ENCODE measurements around the gene SUSD6. TPM values are rescaled to one million over a fixed set of nuclear protein-coding genes. Genes with fewer than 3 reads are reported as not detected.

The SUSD6 gene
- total and polyA plus RNA-seq, 2 experiments from 2014 or later = 2.8 to 3.4 TPM

GRCh38 chr14:69726761-69727511 lies 115.5 kb downstream of the SUSD6 start:
- no peaks in the 10 kb centered on the region; the same call in 2 of the 3 replicates for H3K36me3 Mint-ChIP-seq (ENCODE audit: low read depth)

GRCh38 chr14:69727860-69728259 lies 116.5 kb downstream of the SUSD6 start:
- H3K27ac ChIP-seq (ENCODE audit: low read depth) = no peak overlapping the region
- no peaks in the 10 kb centered on the region for H3K36me3 ChIP-seq (ENCODE audit: insufficient read depth)
- H3K4me3 ChIP-seq = no peak overlapping the region
- H3K27ac Mint-ChIP-seq = no peak overlapping the region
- 0 out of 2 replicates have a peak, but pooled peaks cover 3% of the 10 kb centered on the region for H3F3A ChIP-seq (replicated peaks; ENCODE audit: low read depth)
- no peak for DNase-seq (ENCODE audit: low spot score)
- no peak for ATAC-seq
- H3K79me2 ChIP-seq (replicated peaks; ENCODE audit: insufficient read depth) = no peaks in the 10 kb centered on the region
- H2AFZ ChIP-seq = peak overlapping the region; percentile 98
- H3K4me1 Mint-ChIP-seq = peaks cover 2% of the 10 kb centered on the region; the same call in 1 of the 3 replicates
- H3K4me2 ChIP-seq = no peak overlapping the region
- H4K20me1 ChIP-seq (replicated peaks; ENCODE audit: insufficient read depth) = no peaks in the 10 kb centered on the region
- no peaks in the 10 kb centered on the region for H3K4me1 ChIP-seq (ENCODE audit: insufficient read depth)
- no peak overlapping the region for H3K4me3 Mint-ChIP-seq
- H3K9me2 ChIP-seq (ENCODE audit: insufficient read depth) = no peaks in the 10 kb centered on the region
- H3K9me3 Mint-ChIP-seq = no peaks in the 10 kb centered on the region
- no peaks in the 10 kb centered on the region; the same call in 2 of the 3 replicates for H3K36me3 Mint-ChIP-seq (ENCODE audit: low read depth)
- H3K27me3 Mint-ChIP-seq (ENCODE audit: insufficient read depth, low read depth, poor library complexity) = no peaks in the 10 kb centered on the region
- peaks cover 11% of the 10 kb centered on the region; the same call in 1 of the 2 replicates for H3K27me3 ChIP-seq (ENCODE audit: insufficient read depth)
- TF ChIP-seq, protein P1, sequence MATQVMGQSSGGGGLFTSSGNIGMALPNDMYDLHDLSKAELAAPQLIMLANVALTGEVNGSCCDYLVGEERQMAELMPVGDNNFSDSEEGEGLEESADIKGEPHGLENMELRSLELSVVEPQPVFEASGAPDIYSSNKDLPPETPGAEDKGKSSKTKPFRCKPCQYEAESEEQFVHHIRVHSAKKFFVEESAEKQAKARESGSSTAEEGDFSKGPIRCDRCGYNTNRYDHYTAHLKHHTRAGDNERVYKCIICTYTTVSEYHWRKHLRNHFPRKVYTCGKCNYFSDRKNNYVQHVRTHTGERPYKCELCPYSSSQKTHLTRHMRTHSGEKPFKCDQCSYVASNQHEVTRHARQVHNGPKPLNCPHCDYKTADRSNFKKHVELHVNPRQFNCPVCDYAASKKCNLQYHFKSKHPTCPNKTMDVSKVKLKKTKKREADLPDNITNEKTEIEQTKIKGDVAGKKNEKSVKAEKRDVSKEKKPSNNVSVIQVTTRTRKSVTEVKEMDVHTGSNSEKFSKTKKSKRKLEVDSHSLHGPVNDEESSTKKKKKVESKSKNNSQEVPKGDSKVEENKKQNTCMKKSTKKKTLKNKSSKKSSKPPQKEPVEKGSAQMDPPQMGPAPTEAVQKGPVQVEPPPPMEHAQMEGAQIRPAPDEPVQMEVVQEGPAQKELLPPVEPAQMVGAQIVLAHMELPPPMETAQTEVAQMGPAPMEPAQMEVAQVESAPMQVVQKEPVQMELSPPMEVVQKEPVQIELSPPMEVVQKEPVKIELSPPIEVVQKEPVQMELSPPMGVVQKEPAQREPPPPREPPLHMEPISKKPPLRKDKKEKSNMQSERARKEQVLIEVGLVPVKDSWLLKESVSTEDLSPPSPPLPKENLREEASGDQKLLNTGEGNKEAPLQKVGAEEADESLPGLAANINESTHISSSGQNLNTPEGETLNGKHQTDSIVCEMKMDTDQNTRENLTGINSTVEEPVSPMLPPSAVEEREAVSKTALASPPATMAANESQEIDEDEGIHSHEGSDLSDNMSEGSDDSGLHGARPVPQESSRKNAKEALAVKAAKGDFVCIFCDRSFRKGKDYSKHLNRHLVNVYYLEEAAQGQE (IDR thresholded peaks at IDR 0.05; ENCODE audit: unreplicated experiment) = no peak
- TF ChIP-seq STAT1 (IDR thresholded peaks at IDR 0.05; ENCODE audit: unreplicated experiment) (no peak), ZNF462 (CRISPR knock-in tag; IDR thresholded peaks at IDR 0.05) (no peak), JUNB (IDR thresholded peaks at IDR 0.05; ENCODE audit: unreplicated experiment) (no peak), EZH2 (IDR thresholded peaks at IDR 0.05; ENCODE audit: low read depth, unreplicated experiment) (no peak), EZH2phosphoT487 (IDR thresholded peaks at IDR 0.05; ENCODE audit: unreplicated experiment) (no peak)

More at GRCh38 chr14:69726761-69727511, 115.5 kb downstream of the SUSD6 start:
- H3K4me1 Mint-ChIP-seq = peaks cover 2% of the 10 kb centered on the region; the same call in 1 of the 3 replicates
- Histone ChIP-seq H3K9me2 (ENCODE audit: insufficient read depth) (no peaks in the 10 kb centered on the region), H2AFZ (peak overlapping the region; percentile 98), H3K27me3 (ENCODE audit: insufficient read depth) (peaks cover 11% of the 10 kb centered on the region; the same call in 1 of the 2 replicates), H3K36me3 (ENCODE audit: insufficient read depth) (no peaks in the 10 kb centered on the region), H3K4me1 (ENCODE audit: insufficient read depth) (no peaks in the 10 kb centered on the region), H3K4me3 (peak overlapping the region; percentile 54), H3K79me2 (replicated peaks; ENCODE audit: insufficient read depth) (no peaks in the 10 kb centered on the region), H3K4me2 (peak overlapping the region; percentile 77), H3K27ac (ENCODE audit: low read depth) (no peak overlapping the region), H3F3A (replicated peaks; ENCODE audit: low read depth) (0 out of 2 replicates have a peak, but pooled peaks cover 3% of the 10 kb centered on the region), H4K20me1 (replicated peaks; ENCODE audit: insufficient read depth) (no peaks in the 10 kb centered on the region)
- ATAC-seq (peak; percentile 97), DNase-seq (ENCODE audit: low spot score) (peak; percentile 87)
- no peaks in the 10 kb centered on the region for H3K9me3 Mint-ChIP-seq
- peak overlapping the region; percentile 53 for H3K4me3 Mint-ChIP-seq
- H3K27me3 Mint-ChIP-seq (ENCODE audit: insufficient read depth, low read depth, poor library complexity) = no peaks in the 10 kb centered on the region
- TF ChIP-seq, protein P2, sequence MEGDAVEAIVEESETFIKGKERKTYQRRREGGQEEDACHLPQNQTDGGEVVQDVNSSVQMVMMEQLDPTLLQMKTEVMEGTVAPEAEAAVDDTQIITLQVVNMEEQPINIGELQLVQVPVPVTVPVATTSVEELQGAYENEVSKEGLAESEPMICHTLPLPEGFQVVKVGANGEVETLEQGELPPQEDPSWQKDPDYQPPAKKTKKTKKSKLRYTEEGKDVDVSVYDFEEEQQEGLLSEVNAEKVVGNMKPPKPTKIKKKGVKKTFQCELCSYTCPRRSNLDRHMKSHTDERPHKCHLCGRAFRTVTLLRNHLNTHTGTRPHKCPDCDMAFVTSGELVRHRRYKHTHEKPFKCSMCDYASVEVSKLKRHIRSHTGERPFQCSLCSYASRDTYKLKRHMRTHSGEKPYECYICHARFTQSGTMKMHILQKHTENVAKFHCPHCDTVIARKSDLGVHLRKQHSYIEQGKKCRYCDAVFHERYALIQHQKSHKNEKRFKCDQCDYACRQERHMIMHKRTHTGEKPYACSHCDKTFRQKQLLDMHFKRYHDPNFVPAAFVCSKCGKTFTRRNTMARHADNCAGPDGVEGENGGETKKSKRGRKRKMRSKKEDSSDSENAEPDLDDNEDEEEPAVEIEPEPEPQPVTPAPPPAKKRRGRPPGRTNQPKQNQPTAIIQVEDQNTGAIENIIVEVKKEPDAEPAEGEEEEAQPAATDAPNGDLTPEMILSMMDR (conservative IDR thresholded peaks at IDR 0.05; ENCODE audit: low read depth in 2 of 2) = peak; percentile 98 to 99
- no peak for TF ChIP-seq EZH2phosphoT487 (IDR thresholded peaks at IDR 0.05; ENCODE audit: unreplicated experiment)
- H3K27ac Mint-ChIP-seq = no peak overlapping the region

Measured in GM23338 (cell line).